GM19099 (cell line): ENCODE data around the gene CDK5R2.

Experiments used
- POLR2A ChIP-seq: IDR thresholded peaks from 3 replicates; pipeline ENCODE4 v1.6.1; 2011; ENCODE audit warnings: low read depth; ENCODE audit not compliant: insufficient read length; ENCODE audit errors: extremely low read depth

The CDK5R2 gene

DNA sequence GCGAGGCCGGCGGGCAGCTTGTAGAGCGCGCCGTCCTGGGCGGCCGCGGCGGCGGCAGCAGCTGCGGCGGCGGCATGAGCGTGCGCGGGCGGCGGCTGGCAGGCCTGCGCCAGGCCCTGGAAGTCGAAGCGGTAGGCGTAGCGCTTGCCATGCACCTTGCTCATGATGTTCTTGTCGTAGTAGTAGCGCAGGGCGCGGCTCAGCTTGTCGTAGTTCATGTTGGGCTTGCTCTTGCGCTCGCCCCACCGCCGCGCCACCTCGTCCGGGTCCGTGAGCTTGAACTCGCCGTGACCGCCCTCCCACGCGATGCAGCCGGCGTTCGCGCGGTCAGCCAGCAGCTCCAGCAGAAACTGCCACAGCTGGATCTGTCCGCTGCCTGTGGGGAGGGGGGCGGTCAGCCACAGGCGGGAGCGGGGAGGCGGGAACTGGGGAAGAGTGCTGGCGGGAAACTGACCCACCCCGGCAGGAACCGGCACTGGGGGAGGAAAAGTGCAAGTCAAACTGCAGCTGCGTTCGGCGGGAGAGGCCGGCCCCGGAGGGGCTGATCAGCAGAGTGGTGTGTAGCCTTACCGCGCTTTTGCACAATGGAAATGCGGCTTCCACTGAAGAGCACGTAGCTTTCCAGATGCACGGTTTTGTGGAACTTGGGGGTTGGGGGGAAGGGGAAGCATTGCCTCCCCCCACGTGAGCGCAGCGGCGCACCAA lies 22.6 kb downstream of the CDK5R2 start:
- no peak for TF ChIP-seq POLR2A

DNA sequence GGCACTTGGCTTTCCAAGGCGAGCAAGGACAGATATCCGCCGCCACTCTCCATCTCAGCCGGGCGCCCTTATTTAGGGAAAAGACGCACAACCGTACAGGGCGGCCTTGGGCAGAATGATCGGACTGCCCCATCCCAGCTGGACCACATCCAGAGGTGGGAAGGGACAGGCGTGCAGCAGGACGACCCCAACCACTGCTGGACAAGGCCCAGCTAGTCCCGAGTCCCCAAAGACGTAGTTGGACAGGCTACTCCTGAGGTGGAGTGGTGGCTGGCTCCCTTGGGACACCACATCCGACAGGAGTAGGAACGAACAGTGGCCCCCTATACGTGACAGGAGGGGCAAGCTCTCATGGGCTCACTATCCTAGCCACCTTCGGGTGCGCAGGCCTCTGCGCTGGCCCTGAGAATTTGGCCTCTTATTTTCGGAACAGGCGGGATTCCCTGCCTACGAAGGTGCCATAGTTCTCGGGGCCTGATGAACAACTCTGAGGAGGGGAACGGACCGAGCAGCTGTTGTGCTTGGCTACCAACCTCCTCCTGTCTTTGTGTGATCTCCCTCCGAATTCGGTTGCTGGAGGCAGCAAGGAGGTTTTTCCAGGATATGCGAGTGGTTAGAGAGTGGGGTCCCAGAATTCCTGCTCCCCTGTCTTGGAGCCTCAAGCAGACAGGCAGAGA lies 23.3 kb downstream of the CDK5R2 start:
- TF ChIP-seq POLR2A = no peak

DNA sequence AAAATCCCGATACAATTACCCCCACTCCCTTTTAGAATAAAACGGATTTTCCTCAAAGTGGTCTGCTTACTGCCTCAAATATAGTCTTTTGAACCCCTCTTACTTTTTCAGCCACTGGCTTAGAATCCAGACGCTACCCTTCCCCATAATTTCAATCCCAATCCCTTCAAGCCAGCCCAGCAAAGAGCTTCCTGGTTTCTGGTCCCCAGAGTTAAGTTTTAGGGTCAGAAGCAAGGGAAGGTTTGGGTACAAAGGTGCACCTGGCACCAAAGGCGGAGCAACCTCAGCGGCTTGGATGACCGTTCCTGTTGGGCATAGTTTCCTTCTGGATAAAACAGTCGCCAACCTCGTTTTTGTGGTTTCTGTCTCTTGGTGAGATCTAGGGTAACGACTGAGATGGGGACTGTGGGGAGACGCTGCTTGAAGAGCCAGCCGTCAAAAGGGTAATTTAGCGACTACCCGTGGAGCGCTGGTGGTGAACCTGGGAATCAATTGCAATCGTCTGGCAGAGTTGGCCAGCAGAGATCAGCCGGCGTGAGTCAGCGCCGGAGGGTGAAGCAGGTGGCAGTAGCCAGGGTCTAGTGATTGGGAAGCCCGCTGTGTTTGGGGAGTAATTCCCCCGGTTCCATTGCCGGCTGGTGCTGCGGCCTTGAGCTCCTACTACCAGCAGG lies 23.9 kb downstream of the CDK5R2 start:
- no peak for TF ChIP-seq POLR2A

DNA sequence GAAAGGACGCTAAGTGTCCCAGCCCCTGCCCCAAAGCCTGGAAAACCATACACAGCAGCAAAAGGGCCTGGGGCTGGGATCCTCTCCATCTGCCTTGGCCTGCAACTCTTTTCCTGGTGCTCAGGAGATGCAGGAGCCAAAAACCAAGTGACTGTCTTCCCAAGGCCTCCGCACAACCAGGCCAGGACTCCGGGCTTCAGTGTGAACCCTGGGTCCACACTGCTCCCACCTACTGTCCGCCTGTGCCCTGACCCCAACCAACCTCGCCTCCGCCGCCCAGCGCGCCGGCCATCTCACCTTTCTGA lies 24.4 kb downstream of the CDK5R2 start:
- no peak for TF ChIP-seq POLR2A

DNA sequence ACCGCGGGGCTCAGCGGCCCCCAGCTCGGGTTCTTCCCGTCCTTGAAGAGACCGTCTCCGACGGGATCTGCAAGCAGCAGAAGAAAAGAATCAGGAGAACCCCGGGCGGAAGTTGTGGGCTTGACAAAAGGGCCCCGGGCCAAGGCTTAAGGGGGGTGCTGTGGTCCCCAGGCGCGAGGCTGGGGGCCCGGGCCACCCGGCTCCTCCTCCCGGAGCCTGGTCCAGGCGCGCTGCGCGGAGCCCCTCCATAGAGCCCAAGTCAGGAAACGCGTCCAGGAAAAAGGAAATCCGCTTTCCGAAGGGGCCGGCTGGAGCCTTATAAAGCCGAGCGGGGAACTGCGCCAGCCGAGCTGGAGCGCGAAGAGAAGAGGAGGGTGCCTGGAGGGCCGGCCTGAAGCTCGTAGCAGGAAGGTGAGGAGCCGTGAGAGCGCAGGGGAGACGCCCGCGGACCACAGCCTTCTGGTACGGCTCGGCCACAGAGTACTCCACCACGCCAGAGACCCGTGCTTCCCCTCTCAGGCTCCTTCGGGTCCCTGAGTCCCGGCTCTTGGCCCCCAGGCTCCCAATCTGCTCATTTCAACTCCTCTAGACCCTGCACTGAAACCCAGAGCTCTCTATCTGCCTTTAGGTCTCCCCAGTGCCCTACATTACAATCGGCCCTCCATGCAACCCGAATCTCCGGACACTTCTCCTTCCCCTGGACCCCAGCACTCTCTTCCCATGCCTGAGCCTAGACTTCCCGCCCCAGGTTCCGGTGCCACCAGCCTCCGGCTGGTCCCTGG lies 25.0 kb downstream of the CDK5R2 start:
- TF ChIP-seq POLR2A = no peak

DNA sequence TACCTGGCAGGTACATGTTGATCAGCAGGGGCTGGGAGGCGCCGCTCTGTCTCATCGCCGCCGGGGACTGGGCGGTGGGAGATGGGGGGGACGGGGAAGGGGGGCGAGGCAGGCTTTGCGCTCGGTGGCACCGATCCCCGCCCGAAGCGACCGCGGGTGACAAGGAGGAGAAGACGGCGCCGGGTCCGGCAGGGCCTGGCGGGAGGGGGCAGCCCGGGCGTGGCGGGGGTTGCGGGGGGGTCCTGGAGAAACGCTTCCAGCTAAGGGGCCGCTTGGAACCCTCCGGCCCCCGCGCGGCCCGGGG lies 25.5 kb downstream of the CDK5R2 start, which contains the start of gene FEV:
Gene FEV (minus strand): TSS at position 164 of the 304 bp plus-strand sequence. CDS start 109 bp downstream, at position 55.
- TF ChIP-seq POLR2A = no peak

DNA sequence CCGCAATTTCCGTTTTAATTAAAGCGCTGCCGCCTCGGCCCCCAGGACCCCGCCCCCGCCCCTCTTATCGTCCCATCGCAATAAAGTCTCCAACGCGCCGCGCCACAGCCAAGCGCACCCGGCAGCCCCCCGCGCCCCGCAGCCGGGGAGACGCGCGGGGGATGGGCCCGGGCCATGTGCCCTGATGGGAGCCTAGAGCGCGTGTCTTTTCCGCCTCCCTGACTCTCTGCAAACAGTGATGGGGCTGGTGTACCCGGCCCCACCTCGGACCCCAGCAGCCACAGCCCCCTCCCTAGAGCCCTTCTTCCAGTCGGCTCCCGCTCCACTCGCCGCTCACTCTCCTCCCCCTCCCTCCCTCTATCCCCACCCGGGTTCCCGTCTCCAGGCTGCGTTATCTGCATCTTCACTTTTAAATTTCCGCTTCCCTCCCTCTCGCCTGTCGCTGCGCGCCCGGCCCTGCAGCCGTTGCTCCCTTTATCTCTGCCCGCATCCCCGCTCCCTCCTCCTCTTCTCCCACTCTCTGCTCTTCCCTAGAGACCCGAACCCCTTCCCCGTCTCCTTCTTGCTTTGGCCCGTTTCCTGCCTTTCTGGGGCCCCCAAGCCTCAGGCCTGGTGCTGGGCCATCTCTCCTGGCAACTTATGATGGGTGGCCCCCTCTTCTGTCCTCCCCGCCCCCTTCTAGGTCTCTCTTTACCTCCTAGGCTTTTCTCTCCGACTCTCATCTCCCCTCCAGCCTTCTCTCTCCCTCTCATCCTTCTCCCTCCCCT lies 26.0 kb downstream of the CDK5R2 start:
- no peak for TF ChIP-seq POLR2A

DNA sequence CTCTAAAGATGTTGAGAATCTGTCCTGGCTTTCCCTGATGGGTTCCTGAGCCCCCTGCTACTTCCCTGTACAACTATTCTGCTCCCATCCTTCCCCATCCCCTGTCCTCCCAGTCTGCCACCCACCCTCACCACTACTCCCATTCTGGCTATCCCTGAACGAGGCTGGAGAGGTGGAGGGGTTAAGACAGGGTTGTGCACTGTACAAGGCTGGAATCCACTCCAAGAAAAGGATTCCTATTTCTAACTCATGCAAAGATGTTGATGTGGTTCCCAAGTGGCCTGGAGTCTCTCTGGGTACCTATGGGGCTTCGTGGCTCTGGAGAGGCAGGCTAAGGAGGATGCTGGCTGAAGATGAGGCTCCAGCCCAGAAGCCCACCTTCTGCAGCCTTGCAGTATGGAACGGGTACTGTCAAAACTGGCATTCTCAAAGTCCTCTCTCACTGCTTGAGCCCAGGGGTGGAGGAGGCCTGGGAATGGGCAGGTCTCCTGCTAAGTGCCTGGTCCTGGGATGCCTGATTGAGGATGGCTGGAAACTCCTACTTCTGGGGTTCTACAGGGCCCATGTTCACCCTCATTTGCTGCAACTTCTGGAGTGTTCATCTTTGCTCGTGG lies 26.8 kb downstream of the CDK5R2 start:
- TF ChIP-seq POLR2A = no peak

DNA sequence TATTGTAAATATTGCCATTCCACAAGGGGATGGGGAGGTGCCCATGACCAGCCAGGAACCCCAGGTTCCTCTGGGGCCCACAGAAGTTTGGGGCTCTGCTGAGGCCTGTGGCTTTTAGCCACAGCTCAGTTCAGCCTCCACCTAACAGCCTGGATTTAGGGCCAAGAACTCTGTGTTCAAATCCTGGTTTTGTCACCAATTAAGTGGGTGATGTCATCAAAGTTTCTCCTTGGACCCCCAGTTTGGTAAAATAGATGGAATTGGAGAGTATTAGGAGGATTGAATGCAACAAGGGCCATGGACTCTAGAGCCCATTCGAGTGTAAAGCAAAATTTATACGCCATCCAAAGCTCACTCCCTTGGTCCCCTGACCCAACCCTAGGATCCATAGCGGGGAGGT lies 28.7 kb downstream of the CDK5R2 start:
- no peak for TF ChIP-seq POLR2A

DNA sequence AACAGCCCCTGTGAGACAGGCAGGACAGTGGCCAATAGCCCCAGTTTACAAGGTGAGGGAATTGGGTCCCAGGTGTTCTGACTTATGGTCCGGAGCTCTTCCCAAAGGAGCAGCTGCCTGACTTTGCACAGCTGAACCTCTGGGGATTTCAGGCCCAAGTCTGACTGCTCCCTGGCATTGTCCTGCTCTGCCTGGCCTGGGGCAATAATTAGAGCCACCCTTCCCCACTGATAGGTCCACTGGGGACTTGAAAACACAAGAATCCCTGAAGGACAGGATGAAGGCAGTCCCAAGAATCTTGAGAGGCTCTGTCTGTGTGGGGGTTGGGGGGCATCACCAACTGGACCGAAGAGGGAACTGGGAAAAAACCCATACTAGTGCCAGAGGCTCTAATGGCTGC lies 29.2 kb downstream of the CDK5R2 start:
- TF ChIP-seq POLR2A = no peak

DNA sequence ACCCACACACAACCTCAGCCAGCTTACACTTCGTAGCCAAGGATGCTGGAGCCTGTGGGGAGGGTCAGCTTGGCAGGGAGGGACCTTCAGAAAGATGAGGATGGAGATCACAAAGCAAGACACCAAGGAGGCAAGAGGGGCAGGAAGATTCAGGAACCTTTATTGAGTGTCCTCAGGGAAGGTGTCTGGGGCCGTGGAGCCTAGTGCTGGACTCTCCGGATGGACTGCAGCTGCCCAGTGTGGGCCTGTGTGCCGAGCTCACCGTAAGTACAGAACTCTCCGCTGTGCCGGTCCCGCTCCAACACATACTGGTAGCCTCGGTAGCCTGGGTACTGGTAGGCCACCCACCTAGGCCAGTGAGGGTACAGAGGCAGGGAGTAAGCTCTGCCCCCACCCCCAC lies 30.6 kb downstream of the CDK5R2 start:
- no peak for TF ChIP-seq POLR2A

DNA sequence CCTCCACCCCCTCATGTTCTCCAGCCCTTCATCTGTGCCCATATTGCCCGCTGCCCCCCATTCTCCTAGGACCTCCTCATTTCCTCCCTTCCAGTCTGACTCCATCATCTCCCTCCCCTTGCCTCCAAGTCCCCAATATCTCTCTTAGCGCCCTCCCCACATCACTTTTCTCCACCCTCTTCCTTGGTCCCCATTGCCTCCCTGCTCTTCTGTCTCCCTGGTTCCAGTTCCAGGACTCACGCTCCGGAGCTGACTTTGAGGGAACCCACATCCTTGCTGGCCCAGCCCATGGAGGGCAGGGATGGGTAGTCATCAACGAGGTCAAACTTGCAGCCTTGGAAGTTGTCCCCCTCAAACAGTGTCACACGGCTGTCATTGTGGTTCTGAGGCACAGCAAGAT lies 31.1 kb downstream of the CDK5R2 start:
- TF ChIP-seq POLR2A = no peak

DNA sequence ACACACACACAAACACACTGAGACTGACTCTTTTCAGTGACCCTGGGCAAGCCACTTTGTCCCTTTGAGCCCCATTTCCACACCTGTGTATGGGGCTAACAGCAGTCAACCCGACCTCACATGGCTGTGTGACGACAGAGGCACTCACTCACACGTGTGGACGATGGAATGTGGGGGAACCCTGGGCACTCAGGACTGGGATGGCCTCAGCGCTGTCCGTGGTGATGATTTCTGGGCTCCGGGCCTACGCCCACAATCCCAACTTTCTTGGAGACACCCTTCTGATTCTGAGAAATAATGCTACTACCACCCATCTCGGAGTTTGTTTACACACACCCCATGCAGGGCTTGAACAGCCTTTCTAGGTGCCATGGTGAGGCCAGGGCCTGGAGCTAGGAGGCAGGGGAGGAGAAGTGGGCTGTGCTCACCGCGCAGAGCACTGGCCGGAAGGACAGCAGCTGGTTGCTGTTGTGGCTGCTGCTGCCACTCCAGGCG lies 32.3 kb downstream of the CDK5R2 start:
- TF ChIP-seq POLR2A = no peak

DNA sequence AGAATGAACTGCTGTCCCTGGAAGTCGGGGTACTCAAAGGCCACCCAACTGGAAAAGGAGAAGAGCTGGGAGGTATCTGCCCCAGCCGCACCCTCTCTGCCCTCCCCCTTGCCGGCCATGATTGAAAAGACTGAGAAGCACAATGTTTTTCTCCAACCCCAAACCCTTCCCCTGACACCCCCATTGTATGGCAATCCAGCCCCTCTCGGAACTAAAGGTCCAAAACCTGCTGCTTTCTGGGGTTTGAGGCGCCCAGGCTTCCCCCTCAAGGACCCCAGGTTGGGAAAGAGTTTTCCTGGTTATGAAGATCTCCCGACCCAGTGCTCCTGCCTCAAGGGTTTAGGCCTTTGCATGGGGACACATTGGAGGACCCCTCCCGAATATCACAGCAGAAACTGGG lies 32.7 kb downstream of the CDK5R2 start:
- no peak for TF ChIP-seq POLR2A
